PC-3 (cell line): ENCODE data around the gene CASK. TPM values are rescaled to one million over a fixed set of nuclear protein-coding genes. Genes with fewer than 3 reads are reported as not detected.

Experiments used
- ATAC-seq: fragments of 200-7000 bp; cut with Tn5 transposase; 2 replicates; pipeline ENCODE4 v1.9.1; 2020; ENCODE audit warnings: mild to moderate bottlenecking, moderate library complexity
- BruUV-seq: library from RNA; stranded (reverse); fragments of 400-500 nt; replicated peaks from 2 replicates; lab custom pipeline; 2021; lab: Mats Ljungman, UMichigan
- CTCF ChIA-PET: fragments of 300-600 bp; sonication (Branson Sonifier 250); formaldehyde crosslinking; loops from one replicate; lab custom pipeline; 2022; ENCODE audit warnings: antibody characterized with exemption; lab: Charles Lee
- POLR2A ChIA-PET: fragments of 300-600 bp; sonication (Branson Sonifier 250); formaldehyde crosslinking; loops from one replicate; lab custom pipeline; 2022; ENCODE audit warnings: antibody characterized with exemption; ENCODE audit not compliant: unreplicated experiment; lab: Charles Lee
- DNase-seq: peaks from one replicate; pipeline ENCODE4 v3.0.0-alpha.2; 2015
- H2AFZ ChIP-seq: fragments of 300-600 bp; sonication (generic); 2 replicates; pipeline ENCODE4 v1.6.0; 2016; ENCODE audit warnings: antibody characterized with exemption, low read length
- H3F3A ChIP-seq: fragments of 300-600 bp; sonication (generic); one replicate; pipeline ENCODE4 v1.6.0; 2017; ENCODE audit warnings: antibody characterized with exemption, low read length, control low read depth, mild to moderate bottlenecking; ENCODE audit not compliant: unreplicated experiment
- H3K27ac ChIP-seq: fragments of 300-600 bp; sonication (generic); 2 replicates; pipeline ENCODE4 v1.5.1; 2016; ENCODE audit warnings: mild to moderate bottlenecking, low read length
- H3K27me3 ChIP-seq: fragments of 300-600 bp; sonication (generic); 2 replicates; pipeline ENCODE4 v1.6.1; 2016; ENCODE audit warnings: low read length, mixed read lengths
- H3K36me3 ChIP-seq: fragments of 300-600 bp; sonication (generic); 2 replicates; pipeline ENCODE4 v1.6.1; 2016; ENCODE audit warnings: low read depth, mixed run types, low read length, mixed read lengths
- H3K4me1 ChIP-seq: fragments of 300-600 bp; sonication (generic); 2 replicates; pipeline ENCODE4 v1.5.1; 2016; ENCODE audit warnings: low read length; ENCODE audit not compliant: insufficient read depth
- H3K4me2 ChIP-seq: fragments of 300-600 bp; sonication (generic); 2 replicates; pipeline ENCODE4 v1.6.0; 2016; ENCODE audit warnings: low read length
- H3K4me3 ChIP-seq: fragments of 300-600 bp; sonication (generic); 2 replicates; pipeline ENCODE4 v1.5.1; 2016; ENCODE audit warnings: mild to moderate bottlenecking, low read length, mixed read lengths
- H3K79me2 ChIP-seq: fragments of 300-600 bp; sonication (generic); 2 replicates; pipeline ENCODE4 v1.6.1; 2017; ENCODE audit warnings: low read length, mixed read lengths
- H3K9ac ChIP-seq: fragments of 300-600 bp; sonication (generic); 2 replicates; pipeline ENCODE4 v1.6.0; 2016; ENCODE audit warnings: mild to moderate bottlenecking, low read length
- H3K9me2 ChIP-seq: fragments of 300-600 bp; sonication (generic); replicated peaks from 2 replicates; pipeline ENCODE4 v1.6.1; 2016; ENCODE audit warnings: mixed run types, low read length, mixed read lengths
- H3K9me3 ChIP-seq: fragments of 300-600 bp; sonication (generic); 2 replicates; pipeline ENCODE4 v1.6.1; 2016; ENCODE audit warnings: low read length, mixed read lengths
- H4K20me1 ChIP-seq: fragments of 300-600 bp; sonication (generic); 2 replicates; pipeline ENCODE4 v1.6.1; 2016; ENCODE audit warnings: low read length, mixed read lengths
- CTCF ChIP-seq: fragments of 300-600 bp; sonication (generic); conservative IDR thresholded peaks from 2 replicates; pipeline ENCODE4 v1.5.1; 2017; ENCODE audit warnings: antibody characterized with exemption, low read depth, mild to moderate bottlenecking, low read length
- EZH2 ChIP-seq: fragments of 300-600 bp; sonication (generic); IDR thresholded peaks from one replicate; pipeline ENCODE4 v1.6.1; 2017; ENCODE audit warnings: antibody characterized with exemption, mild to moderate bottlenecking, low read length; ENCODE audit not compliant: unreplicated experiment
- EZH2phosphoT487 ChIP-seq: fragments of 300-600 bp; sonication (generic); IDR thresholded peaks from 2 replicates; pipeline ENCODE4 v1.6.1; 2018; ENCODE audit warnings: mild to moderate bottlenecking, antibody characterized with exemption, low read length, borderline replicate concordance
- intact Hi-C: fragments of 100-400 bp; cut with micrococcal nuclease; formaldehyde crosslinking; loops from 2 replicates; pipeline ENCODE4 v1.9.0; 2023
- total RNA-seq: library from RNA; depleted of rRNA; stranded (reverse); fragments of >200 nt; gene quantifications from 2 replicates; pipeline ENCODE4 v1.2.3, GENCODE V29; 2014

CASK gene
- total RNA-seq, 1 experiment from 2014 or later, result 21.4 TPM

- intact Hi-C loops, result no loop called here
- H3K4me1 ChIP-seq, result no peaks in the 10 kb centered on the region
- no peak overlapping the region for H3K4me2 ChIP-seq
- H3K27me3 ChIP-seq, result no peaks in the 10 kb centered on the region
- POLR2A ChIA-PET, result no interaction called here
- H3K79me2 ChIP-seq, result no peaks in the 10 kb centered on the region
- ATAC-seq (no peak), DNase-seq (no peak)
- H3K36me3 ChIP-seq, result no peaks in the 10 kb centered on the region
- no TSS peak for BruUV-seq
- TF ChIP-seq CTCF, result no peak
- TF ChIP-seq EZH2, result no peak
- TF ChIP-seq EZH2phosphoT487, result no peak
- H3F3A ChIP-seq, result no peaks in the 10 kb centered on the region
- CTCF ChIA-PET, result no interaction called here
- no peak overlapping the region for H3K9ac ChIP-seq
- H3K9me3 ChIP-seq, result no peaks in the 10 kb centered on the region
- no peak overlapping the region for H3K4me3 ChIP-seq
- H2AFZ ChIP-seq, result no peak overlapping the region
- H4K20me1 ChIP-seq, result no peaks in the 10 kb centered on the region
- no peaks in the 10 kb centered on the region for H3K9me2 ChIP-seq
- no peak overlapping the region for H3K27ac ChIP-seq
Observed at GRCh38 chrX:41542135-41542534, 381.2 kb downstream of the CASK start.

- H3K9me3 ChIP-seq, result no peaks in the 10 kb centered on the region
- ATAC-seq (no peak), DNase-seq (no peak)
- H3K4me1 ChIP-seq, result no peaks in the 10 kb centered on the region
- H3K4me3 ChIP-seq, result no peak overlapping the region
- H4K20me1 ChIP-seq, result no peaks in the 10 kb centered on the region
- no peaks in the 10 kb centered on the region for H3K36me3 ChIP-seq
- no TSS peak for BruUV-seq
- TF ChIP-seq EZH2 (no peak), CTCF (no peak), EZH2phosphoT487 (no peak)
- CTCF ChIA-PET, result no interaction called here
- POLR2A ChIA-PET, result no interaction called here
- no peak overlapping the region for H2AFZ ChIP-seq
- intact Hi-C loops, result no loop called here
- no peaks in the 10 kb centered on the region for H3F3A ChIP-seq
- H3K79me2 ChIP-seq, result no peaks in the 10 kb centered on the region
- H3K27me3 ChIP-seq, result no peaks in the 10 kb centered on the region
- H3K9me2 ChIP-seq, result no peaks in the 10 kb centered on the region
- H3K27ac ChIP-seq, result no peak overlapping the region
- no peak overlapping the region for H3K9ac ChIP-seq
- H3K4me2 ChIP-seq, result no peak overlapping the region
Observed at GRCh38 chrX:41541386-41541785, 382.0 kb downstream of the CASK start.

- no TSS peak for BruUV-seq
- H3K4me1 ChIP-seq, result no peaks in the 10 kb centered on the region
- H3K36me3 ChIP-seq, result no peaks in the 10 kb centered on the region; the same call in 1 of the 2 replicates
- no peak overlapping the region for H3K9ac ChIP-seq
- CTCF ChIA-PET, result no interaction called here
- ATAC-seq (no peak), DNase-seq (no peak)
- intact Hi-C loops, result no loop called here
- POLR2A ChIA-PET, result no interaction called here
- H3K4me3 ChIP-seq, result no peak overlapping the region
- no peak overlapping the region for H3K27ac ChIP-seq
- no peaks in the 10 kb centered on the region for H3F3A ChIP-seq
- no peaks in the 10 kb centered on the region for H3K9me3 ChIP-seq
- H3K9me2 ChIP-seq, result no peaks in the 10 kb centered on the region
- H2AFZ ChIP-seq, result no peak overlapping the region
- H3K27me3 ChIP-seq, result no peaks in the 10 kb centered on the region
- H3K4me2 ChIP-seq, result no peak overlapping the region
- no peaks in the 10 kb centered on the region for H3K79me2 ChIP-seq
- H4K20me1 ChIP-seq, result no peaks in the 10 kb centered on the region
- TF ChIP-seq EZH2phosphoT487 (no peak), CTCF (no peak), EZH2 (no peak)
Observed at GRCh38 chrX:41538707-41539106, 384.6 kb downstream of the CASK start.
